ENCODE measurements around the gene OR2D2.
"Not testable (repeated sequence)": the region's sequence is repeated elsewhere in the genome, so short reads cannot be mapped to it uniquely, and the experiment has no call there.

OR2D2 gene

DNA sequence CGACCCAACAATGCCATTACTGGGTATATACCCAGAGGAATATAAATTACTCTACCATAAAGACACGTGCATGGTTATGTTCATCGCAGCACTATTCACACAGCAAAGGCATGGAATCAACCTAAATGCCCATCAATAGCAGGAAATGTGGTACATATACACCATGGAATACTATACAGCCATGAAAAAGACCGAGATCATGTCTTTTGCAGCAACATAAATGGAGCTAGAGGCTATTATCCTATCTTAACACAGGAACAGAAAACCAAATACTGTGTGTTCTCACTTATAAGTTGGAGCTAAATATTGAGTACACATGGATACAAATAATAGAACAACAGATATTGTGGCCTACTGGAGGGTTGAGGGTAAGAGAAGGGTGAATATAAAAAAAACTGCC is 3.5 kb downstream of the OR2D2 start:
- H3K4me3 ChIP-seq (ENCODE audit: low read depth, low read length) = no peak overlapping the region
- DNase-seq (ENCODE audit: low read depth) = no peak

GRCh38 chr11:6887711-6888110 is 4.6 kb downstream of the OR2D2 start:
- DNase-seq (ENCODE audit: low read depth); H3K4me3 ChIP-seq (ENCODE audit: low read depth, low read length): not testable (repeated sequence)

DNA sequence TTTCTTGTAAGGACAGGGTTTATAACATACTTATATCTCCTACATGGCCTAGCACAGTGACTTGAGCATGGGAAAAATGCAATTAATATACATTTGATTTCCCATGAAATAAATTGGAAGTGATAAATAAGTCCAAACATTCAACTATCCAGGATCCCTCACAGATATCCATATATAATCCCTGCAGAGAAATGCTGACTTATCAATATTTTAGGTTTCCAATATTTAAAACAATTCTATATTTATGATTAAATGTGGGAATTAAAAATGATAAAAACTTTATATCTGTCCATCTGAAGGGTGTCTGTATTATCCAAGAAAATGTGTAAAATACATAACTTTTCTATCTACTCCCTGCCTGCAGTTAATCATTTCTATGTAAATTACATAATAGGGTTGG is 9.5 kb downstream of the OR2D2 start:
- no peak overlapping the region for H3K4me3 ChIP-seq (ENCODE audit: low read depth, low read length)
- no peak for DNase-seq (ENCODE audit: low read depth)

DNA sequence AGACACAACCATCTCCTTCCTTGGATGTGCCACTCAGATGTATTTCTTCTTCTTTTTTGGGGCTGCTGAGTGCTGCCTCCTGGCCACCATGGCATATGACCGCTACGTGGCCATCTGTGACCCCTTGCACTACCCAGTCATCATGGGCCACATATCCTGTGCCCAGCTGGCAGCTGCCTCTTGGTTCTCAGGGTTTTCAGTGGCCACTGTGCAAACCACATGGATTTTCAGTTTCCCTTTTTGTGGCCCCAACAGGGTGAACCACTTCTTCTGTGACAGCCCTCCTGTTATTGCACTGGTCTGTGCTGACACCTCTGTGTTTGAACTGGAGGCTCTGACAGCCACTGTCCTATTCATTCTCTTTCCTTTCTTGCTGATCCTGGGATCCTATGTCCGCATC is 15.4 kb downstream of the OR2D2 start:
- no peak for DNase-seq (ENCODE audit: low read depth)
- no peak overlapping the region for H3K4me3 ChIP-seq (ENCODE audit: low read depth, low read length)

DNA sequence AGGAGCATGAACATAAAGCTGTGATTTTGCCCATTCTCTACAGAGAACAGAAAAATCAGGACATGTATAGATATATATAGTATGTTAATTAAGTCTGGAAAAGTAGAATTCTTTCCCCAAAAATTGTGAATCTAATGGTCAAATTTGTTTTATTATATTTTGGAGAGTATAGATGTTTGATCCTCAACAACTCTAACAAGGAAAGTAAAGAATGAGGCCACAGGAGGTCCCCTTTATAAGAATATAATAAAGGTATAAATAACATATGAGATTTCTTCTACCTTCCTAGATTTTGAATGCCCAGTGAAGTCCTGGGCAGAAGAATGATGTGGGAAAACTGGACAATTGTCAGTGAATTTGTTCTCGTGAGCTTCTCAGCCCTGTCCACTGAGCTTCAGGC is 16.0 kb downstream of the OR2D2 start, which contains the start of gene OR10A4:
TSS of gene OR10A4 (plus strand) at position 301 of the 400 bp plus-strand sequence. CDS start at position 324, 23 bp downstream.
- DNase-seq (ENCODE audit: low read depth) = no peak
- no peak within 1 kb of the TSS for H3K4me3 ChIP-seq (ENCODE audit: low read depth, low read length)

- H3K4me3 ChIP-seq (ENCODE audit: low read depth, low read length) = no peak overlapping the region
- no peak for DNase-seq (ENCODE audit: low read depth)
These were observed 16.5 kb downstream of the OR2D2 start for GRCh38 chr11:6875761-6876160.

GRCh38 chr11:6871278-6871677 is 21.0 kb downstream of the OR2D2 start:
- no peak for DNase-seq (ENCODE audit: low read depth)
- H3K4me3 ChIP-seq (ENCODE audit: low read depth, low read length) = no peak overlapping the region

DNA sequence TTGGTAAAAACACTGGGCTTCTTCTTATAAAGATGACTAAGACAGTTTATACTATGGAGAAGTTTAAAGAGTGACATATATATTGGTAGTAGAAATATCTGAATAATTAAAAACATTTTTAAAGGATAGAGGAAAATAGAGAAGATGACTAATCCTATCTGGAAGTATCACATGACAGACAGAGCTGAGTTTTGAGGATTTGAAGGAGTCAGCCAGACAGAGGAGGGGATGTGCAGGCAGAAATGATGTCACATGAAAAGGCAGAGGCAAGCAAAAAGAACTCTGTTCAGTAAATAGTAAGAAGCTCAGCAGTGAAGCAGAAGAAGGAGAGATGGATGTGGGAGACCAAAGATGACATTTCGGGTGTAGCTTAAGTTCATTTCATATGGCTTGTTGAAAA is 27.9 kb downstream of the OR2D2 start:
- H3K4me3 ChIP-seq (ENCODE audit: low read depth, low read length) = no peak overlapping the region
- DNase-seq (ENCODE audit: low read depth) = no peak

GRCh38 chr11:6862961-6863360 is 29.3 kb downstream of the OR2D2 start, which contains the start of gene OR10A2:
Gene OR10A2 (plus strand): TSS chr11:6863057. CDS start chr11:6869755, 6,698 bp downstream.
- peak; percentile 5 for DNase-seq (ENCODE audit: low read depth)
- H3K4me3 ChIP-seq (ENCODE audit: low read depth, low read length) = no peak within 1 kb of the TSS

GRCh38 chr11:6856871-6857270 is 35.4 kb downstream of the OR2D2 start:
- no peak for DNase-seq (ENCODE audit: low read depth)
- no peak overlapping the region for H3K4me3 ChIP-seq (ENCODE audit: low read depth, low read length)

GRCh38 chr11:6855971-6856541 is 36.2 kb downstream of the OR2D2 start:
- H3K4me3 ChIP-seq (ENCODE audit: low read depth, low read length) = no peak overlapping the region
- DNase-seq (ENCODE audit: low read depth) = peak; percentile 13

GRCh38 chr11:6854801-6855200 is 37.5 kb downstream of the OR2D2 start:
- not testable (repeated sequence) for DNase-seq (ENCODE audit: low read depth); H3K4me3 ChIP-seq (ENCODE audit: low read depth, low read length)

GRCh38 chr11:6850526-6850925 is 41.8 kb downstream of the OR2D2 start:
- H3K4me3 ChIP-seq (ENCODE audit: low read depth, low read length) = no peak overlapping the region
- no peak for DNase-seq (ENCODE audit: low read depth)

DNA sequence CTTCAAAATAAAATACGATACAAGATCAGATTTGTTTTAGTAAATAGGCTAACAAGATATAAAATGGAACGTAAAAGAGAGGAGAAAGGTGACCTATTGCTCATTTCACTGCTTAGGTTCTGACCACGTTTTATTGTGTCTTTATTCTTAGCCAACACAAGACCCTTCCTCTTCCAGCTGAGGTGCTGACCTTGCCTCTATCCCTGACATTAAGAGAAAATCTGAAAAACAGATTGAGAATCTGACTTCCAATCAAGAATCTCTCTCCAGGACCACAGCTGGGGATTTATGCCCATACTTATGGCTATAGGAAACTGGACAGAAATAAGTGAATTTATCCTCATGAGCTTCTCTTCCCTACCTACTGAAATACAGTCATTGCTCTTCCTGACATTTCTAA is 46.9 kb downstream of the OR2D2 start, which contains the start of gene OR10A5:
TSS of gene OR10A5 (plus strand) at position 301 of the 400 bp plus-strand sequence. CDS start at position 301, 0 bp downstream.
- DNase-seq (ENCODE audit: low read depth) = no peak

DNA sequence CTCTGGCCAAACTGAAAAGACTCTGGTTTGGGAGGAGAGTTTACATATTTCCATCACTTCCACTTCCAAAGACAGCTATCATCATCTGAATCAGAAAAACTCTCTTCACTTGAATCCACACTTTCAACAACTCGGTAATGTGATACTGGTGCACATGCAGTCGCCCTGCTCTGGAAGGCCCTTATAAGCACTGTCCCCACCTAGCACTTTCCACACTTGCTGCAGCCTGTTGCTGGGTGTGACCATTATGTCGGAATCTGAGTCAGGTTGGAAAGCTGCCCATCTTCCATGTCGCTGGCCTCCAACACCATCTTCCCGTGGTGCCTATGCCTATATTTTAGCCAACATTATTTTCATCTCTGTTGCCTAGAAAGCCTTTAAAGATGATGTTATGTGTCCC is 47.9 kb downstream of the OR2D2 start:
- DNase-seq (ENCODE audit: low read depth) = no peak

More for the DNA sequence above, 46.9 kb downstream of the OR2D2 start, which contains the start of gene OR10A5:
- H3K4me3 ChIP-seq (ENCODE audit: low read depth, low read length) = no peak within 1 kb of the TSS

GRCh38 chr11:6843670-6844069 is 48.6 kb downstream of the OR2D2 start:
- no peak overlapping the region for H3K4me3 ChIP-seq (ENCODE audit: low read depth, low read length)
- DNase-seq (ENCODE audit: low read depth) = no peak

More for the DNA sequence above, 47.9 kb downstream of the OR2D2 start:
- H3K4me3 ChIP-seq (ENCODE audit: low read depth, low read length) = no peak overlapping the region

DNA sequence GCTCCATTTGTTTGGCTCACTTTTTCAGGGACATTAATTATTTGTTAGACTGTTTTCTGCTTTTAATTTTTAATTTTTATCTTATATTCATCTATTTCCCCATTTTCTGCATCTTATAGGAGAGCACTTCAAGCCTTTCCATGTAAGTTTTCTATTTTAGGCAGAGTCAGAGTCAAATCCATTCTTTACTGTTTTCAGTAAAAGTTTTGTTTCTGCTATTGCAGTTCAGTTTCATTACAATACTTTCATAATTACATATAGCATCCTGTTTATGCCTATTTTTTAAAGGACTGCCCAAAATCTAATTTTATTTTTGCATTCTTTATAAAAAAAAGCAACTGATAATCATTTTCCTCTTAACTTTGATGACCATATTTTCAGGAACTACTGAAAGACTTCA is 50.6 kb downstream of the OR2D2 start:
- DNase-seq (ENCODE audit: low read depth) = no peak
- H3K4me3 ChIP-seq (ENCODE audit: low read depth, low read length) = no peak overlapping the region

All from skeletal muscle cell (primary cell).